Left ventricle myocardium superior (tissue), 1 donor: ENCODE results near the gene CANX. TPM values are rescaled to one million over a fixed set of nuclear protein-coding genes. Genes with fewer than 3 reads are reported as not detected.
A peak's percentile ranks its signal among the peaks of the same experiment; 100 is the strongest.
"Not testable (repeated sequence)": the region's sequence is repeated elsewhere in the genome, so short reads cannot be mapped to it uniquely, and the experiment has no call there.

Source experiments
- ATAC-seq: fragments of 200-7000 bp; cut with Tn5 transposase; one replicate; pipeline ENCODE4 v1.9.1; 2020; ENCODE audit warnings: mild to moderate bottlenecking, moderate library complexity
- DNase-seq: peaks from one replicate; pipeline ENCODE4 v3.0.0-alpha.2; 2020
- intact Hi-C: fragments of 100-400 bp; cut with micrococcal nuclease; formaldehyde crosslinking; loops from one replicate; pipeline ENCODE4 v1.11.0; 2022
- total RNA-seq: library from RNA; stranded (reverse); fragmentation: NEBNext Ultra II Directional; extraction: Animal tissue kit (Norgen Biotek cat#: 25700); gene quantifications from one replicate; pipeline ENCODE4 v1.2.1, GENCODE V29; 2021
- donor health status: DM: no; HTN: yes; CAD: no; lungs with severe emphysema.

CANX gene
- total RNA-seq, 1 donor from 2014 or later: 465 TPM

GRCh38 chr5:179744106-179744505 is 45.3 kb downstream of the CANX start:
- ATAC-seq, intact Hi-C loops, DNase-seq: not testable (repeated sequence)

- ATAC-seq (peak; percentile 65), DNase-seq (no peak)
- intact Hi-C loops: no loop called here
These were observed 48.1 kb downstream of the CANX start for GRCh38 chr5:179746872-179747271.

GRCh38 chr5:179747811-179748210 is 49.0 kb downstream of the CANX start:
- ATAC-seq (no peak), DNase-seq (no peak)
- intact Hi-C loops: no loop called here

- no peak for DNase-seq
- intact Hi-C loops: no loop called here
- no peak for ATAC-seq
These were observed 51.2 kb downstream of the CANX start for GRCh38 chr5:179749857-179750508.

GRCh38 chr5:179753971-179754370 is 55.2 kb downstream of the CANX start:
- no peak for ATAC-seq
- no peak for DNase-seq
- intact Hi-C loops: no loop called here

GRCh38 chr5:179755022-179755421 is 56.3 kb downstream of the CANX start:
- DNase-seq (no peak), ATAC-seq (peak; percentile 53)
- intact Hi-C loops: no loop called here

- DNase-seq (no peak), ATAC-seq (no peak)
- intact Hi-C loops: no loop called here
These were observed 60.2 kb downstream of the CANX start for GRCh38 chr5:179758955-179759354.

- intact Hi-C loops: no loop called here
- DNase-seq (no peak), ATAC-seq (peak; percentile 17)
These were observed 61.1 kb downstream of the CANX start for GRCh38 chr5:179759581-179760551.

- intact Hi-C loops: no loop called here
- DNase-seq (no peak), ATAC-seq (peak; percentile 22)
These were observed 63.5 kb downstream of the CANX start for GRCh38 chr5:179762079-179762780.

- DNase-seq: no peak
- ATAC-seq: no peak
- intact Hi-C loops: no loop called here
These were observed 64.0 kb downstream of the CANX start for GRCh38 chr5:179762781-179763176.

- intact Hi-C loops: no loop called here
- ATAC-seq: peak; percentile 77
- DNase-seq: peak; percentile 60
These were observed 64.6 kb downstream of the CANX start for GRCh38 chr5:179763215-179763945.

- ATAC-seq (no peak), DNase-seq (no peak)
- intact Hi-C loops: no loop called here
These were observed 65.3 kb downstream of the CANX start for GRCh38 chr5:179764056-179764455.

GRCh38 chr5:179765400-179765799 is 66.6 kb downstream of the CANX start:
- intact Hi-C loops: no loop called here
- ATAC-seq (peak; percentile 69), DNase-seq (peak; percentile 67)

GRCh38 chr5:179766021-179766725 is 67.4 kb downstream of the CANX start:
- intact Hi-C loops: no loop called here
- DNase-seq: no peak
- no peak for ATAC-seq

GRCh38 chr5:179766726-179767455 is 68.1 kb downstream of the CANX start:
- intact Hi-C loops: no loop called here

GRCh38 chr5:179767496-179768100 is 68.8 kb downstream of the CANX start:
- DNase-seq: no peak
- no peak for ATAC-seq
- intact Hi-C loops: no loop called here

More at GRCh38 chr5:179766726-179767455, 68.1 kb downstream of the CANX start:
- DNase-seq: no peak
- no peak for ATAC-seq

- DNase-seq (no peak), ATAC-seq (peak; percentile 44)
- intact Hi-C loops: no loop called here
These were observed 69.7 kb downstream of the CANX start for GRCh38 chr5:179768326-179769085.
